Superior temporal gyrus (tissue), 1 donor: ENCODE data around the gene KRT83.

Experiments used
- DNase-seq: peaks from one replicate; pipeline ENCODE4 v3.0.0-alpha.2; 2016; ENCODE audit errors: extremely low spot score

Gene KRT83

GRCh38 chr12:52320784-52321400, at the start of gene KRT83:
KRT83 (minus strand) TSS chr12:52321398; CDS start chr12:52321335, 63 bp downstream.
- DNase-seq, result no peak

GRCh38 chr12:52369809-52370208, 48.6 kb upstream of the KRT83 start:
- no peak for DNase-seq

GRCh38 chr12:52369211-52369610, 48.0 kb upstream of the KRT83 start:
- DNase-seq, result no peak

- DNase-seq, result no peak
These were observed 47.3 kb upstream of the KRT83 start for GRCh38 chr12:52368508-52368907.

- no peak for DNase-seq
These were observed 46.7 kb upstream of the KRT83 start for GRCh38 chr12:52367876-52368275.

GRCh38 chr12:52366738-52367485, 45.7 kb upstream of the KRT83 start, which contains the start of gene KRT85:
KRT85 (minus strand) TSS chr12:52367481; CDS start chr12:52367405, 76 bp downstream.
- DNase-seq, result no peak

GRCh38 chr12:52364901-52365489, 43.8 kb upstream of the KRT83 start:
- DNase-seq, result no peak

GRCh38 chr12:52364061-52364460, 42.9 kb upstream of the KRT83 start:
- no peak for DNase-seq

GRCh38 chr12:52363111-52363679, 42.0 kb upstream of the KRT83 start:
- no peak for DNase-seq

- DNase-seq, result no peak
These were observed 41.0 kb upstream of the KRT83 start for GRCh38 chr12:52362118-52362726.

GRCh38 chr12:52361553-52361952, 40.4 kb upstream of the KRT83 start:
- no peak for DNase-seq

GRCh38 chr12:52360663-52361271, 39.6 kb upstream of the KRT83 start:
- DNase-seq, result no peak

GRCh38 chr12:52360106-52360662, 39.0 kb upstream of the KRT83 start:
- no peak for DNase-seq

GRCh38 chr12:52359621-52360061, 38.4 kb upstream of the KRT83 start:
- no peak for DNase-seq

GRCh38 chr12:52358575-52359350, 37.6 kb upstream of the KRT83 start:
- DNase-seq, result no peak

- no peak for DNase-seq
These were observed 35.8 kb upstream of the KRT83 start for GRCh38 chr12:52356762-52357580.

- DNase-seq, result no peak
These were observed 35.0 kb upstream of the KRT83 start for GRCh38 chr12:52356031-52356761.

- no peak for DNase-seq
These were observed 34.0 kb upstream of the KRT83 start for GRCh38 chr12:52355176-52355575.

GRCh38 chr12:52354200-52354599, 33.0 kb upstream of the KRT83 start:
- DNase-seq, result no peak
